A673 (cell line): ENCODE measurements around the gene GRID2.
"Not testable (repeated sequence)": the region's sequence is repeated elsewhere in the genome, so short reads cannot be mapped to it uniquely, and the experiment has no call there.

Source experiments
- CTCF ChIP-seq: fragments of 300-800, 200-600 bp; sonication (generic); conservative IDR thresholded peaks from 2 replicates; pipeline ENCODE4 v1.5.1; 2017; ENCODE audit warnings: low read depth, mild to moderate bottlenecking, antibody characterized with exemption, low read length, moderate library complexity, mixed read lengths
- EZH2 ChIP-seq: fragments of 200-600 bp; sonication (generic); IDR thresholded peaks from 2 replicates; pipeline ENCODE4 v1.6.1; 2017; ENCODE audit warnings: borderline replicate concordance, low read depth, mild to moderate bottlenecking, mixed read lengths, antibody characterized with exemption, low read length; ENCODE audit not compliant: poor library complexity, severe bottlenecking

- TF ChIP-seq CTCF, EZH2: not testable (repeated sequence)
These were observed 144.4 kb downstream of the GRID2 start for GRCh38 chr4:92448176-92448575.
